ENCODE data around the gene FNBP1. TPM values are rescaled to one million over a fixed set of nuclear protein-coding genes. Genes with fewer than 3 reads are reported as not detected.

The FNBP1 gene
- total RNA-seq, 1 experiment from 2014 or later = 80.7 TPM

GRCh38 chr9:130053109-130053503 lies 10.1 kb upstream of the FNBP1 start:
- TF ChIP-seq CTCF (conservative IDR thresholded peaks at IDR 0.05) (no peak), EZH2 (IDR thresholded peaks at IDR 0.05; ENCODE audit: low read depth) (no peak)
- H3K4me1 ChIP-seq (replicated peaks; ENCODE audit: insufficient read depth) = peaks cover 28% of the 10 kb centered on the region
- H3K4me3 ChIP-seq = peak overlapping the region; percentile 96
- no peaks in the 10 kb centered on the region for H3K9me2 ChIP-seq (ENCODE audit: insufficient read depth)
- DNase-seq = no peak
- H3K4me2 ChIP-seq = peak overlapping the region; percentile 81
- no peaks in the 10 kb centered on the region for H3K36me3 ChIP-seq (ENCODE audit: low read depth)
- intact Hi-C loops (cut with micrococcal nuclease; ENCODE audit: unreplicated experiment) = loop anchor here (1.0 to 5.0 kb wide), 2 partner anchors 141 to 168 kb away; no protein-coding TSS in a partner anchor
- H3K9me3 ChIP-seq (ENCODE audit: insufficient read depth, low read depth) = no peaks in the 10 kb centered on the region
- H2AFZ ChIP-seq = peak overlapping the region; percentile 89
- ChIA-PET POLR2A (ENCODE audit: unreplicated experiment) (interaction anchor here (0.6 to 0.7 kb wide), 2 partner anchors 30 to 188 kb away, joined by 5 to 6 read pairs; no protein-coding TSS in a partner anchor), CTCF (interaction anchor here (0.6 kb wide), 1 partner anchor 165 kb away, joined by 4 read pairs; no protein-coding TSS in a partner anchor)
- no peaks in the 10 kb centered on the region for H3K27me3 ChIP-seq (ENCODE audit: insufficient read depth, low read depth)
- H3K79me2 ChIP-seq (ENCODE audit: low read depth) = peaks cover 56% of the 10 kb centered on the region
- H4K20me1 ChIP-seq (ENCODE audit: insufficient read depth) = no peaks in the 10 kb centered on the region
- peak overlapping the region; percentile 53 for H3K27ac ChIP-seq
- H3F3A ChIP-seq (ENCODE audit: insufficient read depth, low read depth) = peaks cover 17% of the 10 kb centered on the region; the same call in 1 of the 2 replicates
- no TSS peak for BruUV-seq (replicated peaks)

GRCh38 chr9:130051855-130052254 lies 8.9 kb upstream of the FNBP1 start:
- Histone ChIP-seq H2AFZ (no peak overlapping the region), H3K4me2 (peak overlapping the region; percentile 81), H3K79me2 (ENCODE audit: low read depth) (peaks cover 48% of the 10 kb centered on the region), H3K4me1 (replicated peaks; ENCODE audit: insufficient read depth) (peaks cover 28% of the 10 kb centered on the region), H3K9me2 (ENCODE audit: insufficient read depth) (no peaks in the 10 kb centered on the region), H3K27ac (peak overlapping the region; percentile 81), H3K36me3 (ENCODE audit: low read depth) (no peaks in the 10 kb centered on the region), H3F3A (ENCODE audit: insufficient read depth, low read depth) (peaks cover 21% of the 10 kb centered on the region; the same call in 1 of the 2 replicates), H3K27me3 (ENCODE audit: insufficient read depth, low read depth) (no peaks in the 10 kb centered on the region), H3K4me3 (peak overlapping the region; percentile 96; the same call in 1 of the 2 replicates), H4K20me1 (ENCODE audit: insufficient read depth) (no peaks in the 10 kb centered on the region), H3K9me3 (ENCODE audit: insufficient read depth, low read depth) (no peaks in the 10 kb centered on the region)
- POLR2A ChIA-PET (ENCODE audit: unreplicated experiment) = interaction anchor here (0.6 kb wide), 1 partner anchor 161 kb away, joined by 4 read pairs; no protein-coding TSS in a partner anchor
- TF ChIP-seq CTCF (conservative IDR thresholded peaks at IDR 0.05) = no peak
- no peak for TF ChIP-seq EZH2 (IDR thresholded peaks at IDR 0.05; ENCODE audit: low read depth)
- CTCF ChIA-PET = no interaction called here
- intact Hi-C loops (cut with micrococcal nuclease; ENCODE audit: unreplicated experiment) = loop anchor here (5.0 kb wide), 1 partner anchor 140 kb away; no protein-coding TSS in a partner anchor
- DNase-seq = peak; percentile 37 to 89
- no TSS peak for BruUV-seq (replicated peaks)

- Histone ChIP-seq H3K79me2 (ENCODE audit: low read depth) (peaks cover 37% of the 10 kb centered on the region), H3K36me3 (ENCODE audit: low read depth) (no peaks in the 10 kb centered on the region), H3K4me3 (no peak overlapping the region), H3F3A (ENCODE audit: insufficient read depth, low read depth) (peaks cover 25% of the 10 kb centered on the region), H3K9me3 (ENCODE audit: insufficient read depth, low read depth) (no peaks in the 10 kb centered on the region), H4K20me1 (ENCODE audit: insufficient read depth) (no peaks in the 10 kb centered on the region), H3K27ac (no peak overlapping the region), H3K4me2 (no peak overlapping the region), H3K27me3 (ENCODE audit: insufficient read depth, low read depth) (no peaks in the 10 kb centered on the region), H3K4me1 (replicated peaks; ENCODE audit: insufficient read depth) (peaks cover 37% of the 10 kb centered on the region), H2AFZ (no peak overlapping the region), H3K9me2 (ENCODE audit: insufficient read depth) (no peaks in the 10 kb centered on the region)
- no peak for DNase-seq
- BruUV-seq (replicated peaks) = no TSS peak
- CTCF ChIA-PET = no interaction called here
- POLR2A ChIA-PET (ENCODE audit: unreplicated experiment) = no interaction called here
- TF ChIP-seq EZH2 (IDR thresholded peaks at IDR 0.05; ENCODE audit: low read depth) (no peak), CTCF (conservative IDR thresholded peaks at IDR 0.05) (no peak)
- intact Hi-C loops (cut with micrococcal nuclease; ENCODE audit: unreplicated experiment) = loop anchor here (5.0 kb wide), 1 partner anchor 138 kb away; no protein-coding TSS in a partner anchor
Observed at GRCh38 chr9:130050462-130050861, 7.5 kb upstream of the FNBP1 start.

All from PC-9 (cell line).